Fibroblast of lung (primary cell): ENCODE results near the gene BRCA2.

Experiments used
- EZH2 ChIP-seq: IDR thresholded peaks from 2 replicates; pipeline ENCODE4 v1.5.1; 2012; ENCODE audit warnings: low read length, control low read depth, mild to moderate bottlenecking; ENCODE audit errors: missing control alignments
- TF ChIP-seq, protein P1 (sequence below), 2 donors: IDR thresholded peaks in 1 of 2; conservative IDR thresholded peaks in 1 of 2; 1 replicate in 1 of 2; 2 replicates in 1 of 2; pipeline ENCODE4 v1.5.1; 2011 to 2012; ENCODE audit warnings: low read length in 2 of 2, control low read depth in 1 of 2, inconsistent platforms in 1 of 2, low read depth in 1 of 2, mild to moderate bottlenecking in 1 of 2

DNA sequence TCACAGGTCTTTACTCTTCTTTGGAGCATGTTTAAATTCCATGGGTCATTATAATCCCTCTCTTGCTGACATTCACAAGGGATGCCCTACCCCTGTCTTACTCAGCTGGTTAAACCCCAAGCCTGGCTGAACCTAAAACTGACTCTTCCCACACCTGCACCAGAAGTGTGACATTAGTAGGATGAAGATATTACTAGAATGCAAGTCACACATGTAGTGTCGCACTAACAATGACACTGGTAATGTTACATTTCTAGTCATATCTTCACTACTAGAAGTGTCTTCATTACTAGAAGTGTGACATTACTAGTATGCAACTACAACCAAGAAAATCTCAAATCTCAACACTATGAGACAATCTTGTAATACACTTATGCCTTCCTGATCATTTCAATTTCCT, 14.4 kb upstream of the BRCA2 start:
- TF ChIP-seq, protein P1, sequence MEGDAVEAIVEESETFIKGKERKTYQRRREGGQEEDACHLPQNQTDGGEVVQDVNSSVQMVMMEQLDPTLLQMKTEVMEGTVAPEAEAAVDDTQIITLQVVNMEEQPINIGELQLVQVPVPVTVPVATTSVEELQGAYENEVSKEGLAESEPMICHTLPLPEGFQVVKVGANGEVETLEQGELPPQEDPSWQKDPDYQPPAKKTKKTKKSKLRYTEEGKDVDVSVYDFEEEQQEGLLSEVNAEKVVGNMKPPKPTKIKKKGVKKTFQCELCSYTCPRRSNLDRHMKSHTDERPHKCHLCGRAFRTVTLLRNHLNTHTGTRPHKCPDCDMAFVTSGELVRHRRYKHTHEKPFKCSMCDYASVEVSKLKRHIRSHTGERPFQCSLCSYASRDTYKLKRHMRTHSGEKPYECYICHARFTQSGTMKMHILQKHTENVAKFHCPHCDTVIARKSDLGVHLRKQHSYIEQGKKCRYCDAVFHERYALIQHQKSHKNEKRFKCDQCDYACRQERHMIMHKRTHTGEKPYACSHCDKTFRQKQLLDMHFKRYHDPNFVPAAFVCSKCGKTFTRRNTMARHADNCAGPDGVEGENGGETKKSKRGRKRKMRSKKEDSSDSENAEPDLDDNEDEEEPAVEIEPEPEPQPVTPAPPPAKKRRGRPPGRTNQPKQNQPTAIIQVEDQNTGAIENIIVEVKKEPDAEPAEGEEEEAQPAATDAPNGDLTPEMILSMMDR (conservative IDR thresholded peaks at IDR 0.05 in 1 of 2, IDR thresholded peaks at IDR 0.05 in 1 of 2; ENCODE audit: low read depth in 1 of 2, low read length in 2 of 2) = no peak
- no peak for TF ChIP-seq EZH2
